SW480 (cell line): Measurements from ENCODE around the gene CFAP298.
"Not testable (repeated sequence)": the region's sequence is repeated elsewhere in the genome, so short reads cannot be mapped to it uniquely, and the experiment has no call there.

Source experiments
- DNase-seq: peaks from one replicate; pipeline ENCODE4 v3.0.0-alpha.2; 2016; ENCODE audit warnings: low spot score

CFAP298 gene, protein sequence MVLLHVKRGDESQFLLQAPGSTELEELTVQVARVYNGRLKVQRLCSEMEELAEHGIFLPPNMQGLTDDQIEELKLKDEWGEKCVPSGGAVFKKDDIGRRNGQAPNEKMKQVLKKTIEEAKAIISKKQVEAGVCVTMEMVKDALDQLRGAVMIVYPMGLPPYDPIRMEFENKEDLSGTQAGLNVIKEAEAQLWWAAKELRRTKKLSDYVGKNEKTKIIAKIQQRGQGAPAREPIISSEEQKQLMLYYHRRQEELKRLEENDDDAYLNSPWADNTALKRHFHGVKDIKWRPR

DNA sequence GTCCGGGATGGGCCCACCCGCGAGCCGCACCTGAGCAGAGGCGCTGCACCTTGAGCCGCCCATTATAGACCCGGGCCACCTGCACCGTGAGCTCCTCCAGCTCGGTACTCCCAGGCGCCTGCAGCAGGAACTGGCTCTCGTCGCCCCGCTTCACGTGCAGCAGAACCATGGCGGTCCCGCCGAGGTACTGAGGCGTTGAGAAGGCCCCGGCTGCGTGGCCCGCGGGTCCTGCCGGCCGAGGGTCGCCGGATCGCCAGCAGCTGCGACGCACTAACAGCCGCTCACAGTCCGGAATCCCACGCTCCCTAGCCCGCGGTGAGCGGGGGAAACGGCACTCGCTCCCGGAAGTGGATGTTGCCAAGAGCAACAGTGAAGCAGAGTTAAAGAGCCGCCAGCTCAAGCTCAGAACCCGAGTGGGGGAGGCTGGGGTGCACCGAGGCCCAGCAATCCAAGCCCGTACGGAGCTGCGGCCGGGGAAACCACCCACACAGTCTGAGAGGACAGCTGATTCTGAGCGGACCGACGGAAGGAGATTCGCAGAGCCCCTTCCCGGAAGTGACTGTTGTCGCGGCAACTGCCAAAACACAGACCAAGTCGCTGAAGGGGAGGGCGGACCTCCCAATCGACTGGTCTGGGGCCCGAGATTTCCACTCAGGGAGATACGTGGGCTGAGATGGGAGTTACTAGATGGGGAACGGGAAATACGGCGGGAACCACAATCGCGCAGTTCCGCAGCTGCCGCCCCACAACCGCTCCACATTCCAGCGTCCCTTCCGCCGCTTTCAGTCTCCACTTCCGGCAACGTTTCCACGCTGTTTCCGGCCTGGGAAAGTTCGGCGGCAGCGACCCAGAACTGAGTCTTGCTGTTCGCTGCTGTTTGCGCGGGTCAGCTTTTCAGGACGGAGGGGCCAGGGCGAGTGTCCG lies at the start of gene CFAP298:
TSS of gene CFAP298 (minus strand) at position 303 of the 924 bp plus-strand sequence. CDS start at position 169, 134 bp downstream.
- DNase-seq = peak; percentile 97

DNA sequence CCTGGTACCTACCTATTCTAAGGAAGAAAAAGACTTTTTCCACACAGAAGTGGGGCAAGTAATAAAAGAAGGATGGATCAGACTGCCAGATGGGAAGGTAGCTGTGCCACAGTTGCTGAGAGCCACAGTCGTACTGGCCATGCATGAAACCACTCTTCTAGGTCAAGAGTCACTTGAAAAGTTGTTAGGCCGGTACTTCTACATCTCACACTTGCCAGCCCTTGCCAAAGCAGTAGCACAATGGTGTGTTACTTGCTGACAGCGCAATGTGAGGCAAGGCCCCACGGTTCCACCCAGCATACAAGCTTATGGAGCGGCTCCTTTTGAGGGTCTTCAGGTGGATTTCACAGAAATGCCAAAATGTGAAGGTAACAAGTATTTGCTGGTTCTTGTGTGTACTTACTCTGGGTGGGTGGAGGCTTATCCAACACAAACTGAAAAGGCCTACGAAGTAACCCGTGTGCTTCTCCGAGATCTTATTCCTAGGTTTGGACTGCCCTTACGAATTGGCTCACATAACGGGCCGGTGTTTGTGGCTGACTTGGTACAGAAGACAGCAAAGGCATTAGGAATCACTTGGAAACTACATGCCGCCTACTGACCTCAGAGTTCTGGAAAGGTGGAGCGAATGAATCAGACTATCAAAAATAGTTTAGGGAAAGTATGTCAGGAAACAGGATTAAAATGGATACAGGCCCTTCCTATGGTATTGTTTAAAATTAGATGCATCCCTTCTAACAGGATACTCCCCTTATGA lies 49.0 kb upstream of the CFAP298 start:
- not testable (repeated sequence) for DNase-seq

DNA sequence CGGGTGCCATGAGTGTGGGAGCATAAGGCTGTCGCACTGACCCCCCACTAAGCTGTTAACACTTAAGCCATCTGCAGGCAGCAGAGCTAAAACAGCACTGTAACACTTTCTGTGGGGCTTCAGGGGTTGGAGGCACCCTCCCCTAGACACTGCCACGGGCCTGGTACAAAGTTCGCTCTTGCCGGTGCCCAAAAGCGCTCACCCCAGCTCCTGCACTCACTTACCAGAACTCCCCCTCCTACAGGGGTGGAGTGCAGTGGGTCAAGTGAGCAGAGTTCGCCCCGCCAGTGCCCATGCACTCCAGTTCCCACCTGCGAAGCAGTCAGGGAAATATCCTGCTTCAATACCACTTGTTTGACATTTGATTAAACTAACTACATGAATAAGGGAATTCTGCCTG lies 46.3 kb upstream of the CFAP298 start:
- DNase-seq = no peak

DNA sequence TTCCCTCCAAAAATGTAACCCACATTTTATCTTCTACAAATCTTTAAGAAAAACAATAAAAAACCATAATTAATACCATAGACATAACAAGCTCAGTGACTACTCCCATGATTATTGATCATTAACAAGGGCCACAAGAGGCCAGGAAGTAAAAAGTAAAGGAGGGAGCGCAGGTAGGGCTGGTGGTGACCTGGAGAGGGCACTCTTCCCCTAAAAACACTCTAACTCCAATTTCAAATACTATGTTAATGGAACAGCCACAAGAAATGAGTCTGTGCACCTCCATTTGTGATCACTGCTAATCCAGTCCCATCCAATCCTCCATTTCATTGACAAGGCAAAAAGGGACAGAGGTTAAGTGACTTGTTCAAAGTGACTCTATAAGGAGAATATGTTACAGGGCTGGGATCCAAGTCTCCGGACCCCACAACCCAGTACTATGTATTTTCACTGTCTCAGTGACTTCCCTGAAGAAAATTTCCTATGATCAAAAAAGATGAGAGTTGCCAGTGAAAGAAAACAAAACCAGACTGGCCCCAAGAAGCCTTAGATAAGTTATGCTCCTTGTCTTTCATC lies 41.2 kb upstream of the CFAP298 start:
- peak; percentile 49 for DNase-seq

DNA sequence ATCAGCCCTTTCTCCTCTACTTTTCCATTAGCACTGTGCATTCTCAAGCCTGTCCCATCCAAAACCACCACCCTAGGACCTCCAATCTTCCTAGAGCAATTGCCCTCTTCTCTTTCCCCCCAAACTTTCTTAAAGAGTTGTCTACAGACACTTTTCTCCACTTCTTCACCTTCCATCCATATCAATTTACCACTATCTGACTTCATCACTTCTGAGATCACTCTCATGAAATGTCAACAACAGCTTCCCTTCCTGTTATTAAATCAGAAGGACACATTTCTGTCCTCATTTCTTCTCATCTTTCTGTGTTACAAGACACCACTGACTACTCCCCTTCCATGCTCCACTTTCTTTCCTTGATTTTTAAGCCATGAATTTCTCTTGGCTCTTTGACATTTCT lies 36.0 kb upstream of the CFAP298 start:
- no peak for DNase-seq

DNA sequence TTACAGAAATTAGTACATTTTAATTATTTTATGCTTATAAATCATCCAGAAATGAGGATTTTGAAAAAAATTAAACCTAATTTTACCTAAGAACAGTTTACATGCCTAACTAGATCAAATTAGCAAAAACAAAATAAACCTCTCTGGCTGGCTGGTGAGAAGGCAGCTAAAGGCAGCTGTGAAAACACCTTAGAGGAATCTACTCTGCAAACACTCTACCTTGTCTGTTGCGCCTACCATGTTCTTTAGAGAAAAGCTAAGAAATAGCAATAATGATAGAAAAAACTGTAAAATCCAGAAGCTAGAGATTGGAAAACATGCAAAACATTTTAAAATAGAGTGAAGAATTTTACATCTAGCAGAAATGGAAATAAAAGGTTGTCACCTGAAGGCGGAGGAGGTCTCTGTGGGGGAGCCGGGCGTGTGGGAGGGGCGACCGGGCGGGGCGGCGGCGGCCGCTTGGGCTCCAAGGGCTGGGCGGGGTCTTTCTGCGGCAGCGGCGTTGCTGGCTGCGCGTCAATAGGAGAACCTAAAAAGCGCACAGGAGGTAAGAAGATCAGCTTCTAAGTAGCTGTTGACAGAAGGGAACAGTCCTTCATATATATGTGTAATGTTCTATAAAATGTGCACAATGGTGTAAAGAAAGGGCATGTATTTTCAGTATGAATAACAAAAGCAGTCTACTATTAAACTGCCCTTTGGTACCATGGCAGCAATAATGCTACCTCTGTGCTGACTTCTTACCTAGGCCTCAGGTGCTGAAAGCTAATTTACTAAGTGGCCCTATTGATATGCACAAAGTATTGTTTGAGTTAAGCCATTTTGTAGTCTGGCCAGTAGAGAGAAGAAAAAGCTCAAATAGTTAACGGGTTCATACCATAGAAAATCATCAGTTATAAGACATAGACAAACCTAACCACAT lies 33.3 kb upstream of the CFAP298 start:
- DNase-seq = no peak

DNA sequence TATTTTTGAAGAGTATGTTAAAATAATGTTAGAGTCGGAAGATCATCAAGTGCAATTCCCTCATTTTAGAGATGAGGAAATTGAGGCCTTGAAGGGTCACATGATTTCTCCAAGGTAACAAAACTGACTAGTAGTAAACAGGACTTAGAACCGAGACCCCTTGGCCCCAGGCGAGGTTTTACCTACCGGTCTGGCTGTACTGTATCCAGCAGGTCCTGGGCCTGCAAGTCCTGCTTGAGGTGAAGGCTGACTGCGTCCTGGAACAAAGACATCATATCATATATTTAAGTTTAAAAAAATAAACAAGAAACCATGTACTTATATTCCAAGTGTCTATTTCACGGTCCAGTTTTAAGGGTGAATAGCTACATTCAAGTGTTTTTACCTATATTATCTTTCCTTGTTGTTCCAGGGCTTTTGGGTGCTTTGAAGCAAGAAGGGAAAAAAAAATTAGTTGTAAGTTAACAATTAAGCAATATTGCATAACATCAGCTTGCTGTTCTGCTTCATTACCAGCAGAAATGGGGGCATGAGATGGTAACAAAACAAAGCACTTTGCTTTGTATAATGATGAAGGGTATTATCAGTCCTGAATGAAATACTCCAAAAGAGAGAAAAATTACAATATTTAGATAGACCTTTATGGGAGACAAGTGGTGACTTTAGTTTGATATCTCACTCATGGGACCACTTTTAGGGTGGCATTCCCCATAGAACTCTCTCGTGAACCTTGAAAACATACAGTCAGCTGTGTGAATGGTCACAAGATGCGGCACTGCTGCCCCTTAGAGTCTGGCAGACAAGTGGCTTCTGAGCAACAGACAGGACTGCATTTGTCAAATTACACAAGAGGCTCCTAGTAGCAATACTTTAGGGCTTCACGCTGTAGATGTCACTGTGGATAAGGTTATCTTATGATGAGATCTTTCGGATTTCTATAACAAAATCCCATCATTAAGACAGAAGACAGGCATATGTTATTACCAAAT lies 29.8 kb upstream of the CFAP298 start:
- DNase-seq = no peak

DNA sequence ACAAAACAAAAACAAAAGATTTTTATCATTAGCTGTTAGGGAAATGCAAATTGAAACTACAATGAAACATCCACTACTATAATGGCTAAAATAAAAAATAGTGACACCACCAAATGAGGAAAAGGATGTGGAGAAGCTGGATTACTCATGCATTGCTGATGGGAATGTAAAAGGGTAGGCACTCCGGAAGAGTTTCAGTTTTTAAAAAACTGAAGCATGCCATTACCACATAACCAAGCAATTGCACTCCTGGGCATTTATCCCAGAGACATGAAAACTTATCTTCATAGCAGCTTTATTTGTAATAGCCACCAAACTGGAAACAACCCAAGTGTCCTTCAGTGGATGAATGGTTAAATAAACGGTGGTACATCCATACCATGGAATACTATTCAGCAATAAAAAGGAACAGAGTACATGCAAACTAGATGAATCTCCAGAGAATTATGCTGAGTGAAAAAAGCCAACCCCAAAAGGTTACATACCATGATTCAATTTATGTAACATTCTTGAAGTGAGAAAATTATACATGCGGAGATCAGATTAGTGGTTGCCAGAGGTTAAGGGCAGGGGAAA lies 14.5 kb upstream of the CFAP298 start:
- no peak for DNase-seq

DNA sequence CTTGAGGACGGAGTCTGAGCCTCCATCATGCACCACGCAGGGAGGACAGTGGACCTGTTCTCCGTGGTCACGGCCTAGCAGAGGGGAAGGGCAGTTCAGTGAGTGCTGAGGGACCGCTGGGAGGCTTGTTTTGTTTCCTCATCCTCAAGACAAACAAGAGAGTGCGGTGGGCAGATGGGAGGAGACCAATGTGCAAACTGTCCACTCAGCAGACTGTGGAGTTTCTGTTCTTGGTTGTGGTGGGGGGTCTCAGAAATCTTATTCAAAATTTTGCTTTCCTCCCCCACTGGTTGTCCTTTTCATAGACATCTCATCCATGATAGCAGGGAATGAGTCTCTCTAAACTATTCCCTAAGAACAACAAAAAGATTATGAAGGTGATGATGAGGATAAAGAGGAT lies 6.0 kb upstream of the CFAP298 start:
- not testable (repeated sequence) for DNase-seq

DNA sequence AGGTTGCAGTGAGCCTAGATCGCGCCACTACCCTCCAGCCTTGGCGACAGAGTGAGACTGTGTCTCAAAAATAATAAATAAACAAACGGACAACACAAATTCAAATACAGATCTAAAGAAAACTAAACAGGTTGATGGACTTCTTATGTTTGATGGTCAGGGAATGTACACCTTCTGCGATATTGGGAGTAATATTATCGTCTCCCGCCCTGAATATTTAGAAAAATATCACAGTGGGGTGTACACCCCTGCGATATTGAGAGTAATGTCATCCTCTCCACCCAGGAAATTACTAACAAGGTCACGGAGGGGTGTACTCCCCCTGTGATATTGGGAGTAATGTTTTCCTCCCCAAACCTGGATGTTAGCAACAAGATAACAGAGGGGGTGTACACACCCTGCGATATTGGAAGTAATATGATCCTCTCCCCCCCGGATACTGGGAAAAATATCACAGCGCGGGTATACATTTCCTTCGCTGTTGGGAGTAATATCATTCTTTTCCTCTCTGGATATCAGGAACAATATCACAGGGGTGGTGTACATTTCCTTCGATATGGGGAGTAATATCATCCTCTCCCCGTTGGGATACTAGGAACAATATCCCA lies 1.4 kb upstream of the CFAP298 start:
- no peak for DNase-seq

DNA sequence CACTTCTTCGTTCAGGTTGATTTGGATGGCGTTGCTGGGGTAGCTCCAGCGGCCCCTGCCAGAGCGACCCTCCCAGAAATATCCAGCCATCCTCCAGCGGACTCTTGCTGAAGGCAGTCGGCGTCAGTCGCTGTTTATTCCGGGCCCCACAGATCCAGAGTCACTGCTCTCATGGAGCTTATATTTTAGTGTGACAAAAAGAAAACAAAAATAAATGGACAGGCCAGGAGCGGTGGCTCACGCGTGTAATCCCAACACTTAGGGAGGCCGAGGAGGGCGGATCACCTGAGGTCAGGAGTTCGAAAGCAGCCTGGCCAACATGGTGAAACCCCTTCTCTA lies 791 bp upstream of the CFAP298 start:
- no peak for DNase-seq

DNA sequence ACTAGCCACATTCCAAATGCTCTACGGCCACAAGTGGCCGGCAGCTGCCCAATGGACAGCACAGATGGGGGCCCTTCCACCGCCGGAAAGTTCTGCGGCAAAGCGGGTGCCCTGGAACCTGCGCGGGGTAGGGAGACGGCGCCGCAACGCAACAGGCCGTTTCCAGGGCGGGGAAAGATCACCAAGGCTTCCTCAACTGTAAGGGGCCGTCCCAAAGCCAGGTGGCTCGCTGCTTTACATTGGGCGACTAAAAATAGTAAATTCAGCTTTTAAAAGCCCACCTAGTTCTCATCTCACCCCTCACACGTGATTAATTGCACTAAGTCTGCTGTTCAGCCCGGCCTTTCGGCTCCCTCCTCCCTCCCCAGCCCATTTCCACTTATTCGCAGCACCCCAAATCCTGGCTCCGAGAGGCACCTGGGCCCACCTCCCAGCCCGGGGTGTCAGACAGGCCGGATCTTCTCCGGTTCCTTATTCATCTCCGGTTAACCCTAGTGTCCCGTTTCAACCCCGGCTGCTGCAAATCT lies 643 bp downstream of the CFAP298 start:
- DNase-seq = peak; percentile 41

DNA sequence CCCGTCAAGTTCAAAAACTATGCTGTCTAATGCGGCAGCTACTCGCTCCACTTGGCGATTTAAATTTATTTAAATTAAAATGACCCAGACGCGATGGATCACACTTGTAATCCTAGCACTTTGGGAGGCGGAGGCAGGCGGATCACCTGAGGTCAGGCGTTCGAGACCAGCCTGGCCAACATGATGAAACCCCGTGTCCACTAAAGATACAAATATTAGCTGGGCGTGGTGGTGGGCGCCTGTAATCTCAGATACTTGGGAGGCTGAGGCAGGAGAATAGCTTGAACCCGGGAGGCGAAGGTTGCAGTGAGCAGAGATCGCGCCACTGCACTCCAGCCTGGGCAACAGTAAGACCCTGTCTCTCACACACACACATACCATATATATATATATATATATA lies 1.2 kb downstream of the CFAP298 start:
- DNase-seq = not testable (repeated sequence)

DNA sequence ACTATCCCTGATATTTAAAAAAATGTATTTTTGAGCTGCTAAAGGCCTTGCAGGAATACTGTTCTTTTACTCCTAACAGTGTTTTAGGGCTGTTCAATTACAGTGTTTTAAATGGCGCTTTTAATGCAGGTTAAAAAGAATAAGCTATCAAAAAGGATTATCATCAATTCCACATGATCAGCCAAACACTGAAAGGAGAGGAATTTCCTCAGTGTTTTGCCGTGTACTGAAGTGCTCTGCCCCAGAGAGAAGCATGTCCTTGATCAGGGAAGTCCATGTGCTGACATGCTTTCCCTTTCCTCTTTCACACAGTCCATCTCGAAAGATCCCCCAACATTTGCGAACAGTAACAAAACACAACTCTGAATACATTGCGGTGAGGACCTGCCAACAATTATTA lies 3.3 kb downstream of the CFAP298 start:
- no peak for DNase-seq

DNA sequence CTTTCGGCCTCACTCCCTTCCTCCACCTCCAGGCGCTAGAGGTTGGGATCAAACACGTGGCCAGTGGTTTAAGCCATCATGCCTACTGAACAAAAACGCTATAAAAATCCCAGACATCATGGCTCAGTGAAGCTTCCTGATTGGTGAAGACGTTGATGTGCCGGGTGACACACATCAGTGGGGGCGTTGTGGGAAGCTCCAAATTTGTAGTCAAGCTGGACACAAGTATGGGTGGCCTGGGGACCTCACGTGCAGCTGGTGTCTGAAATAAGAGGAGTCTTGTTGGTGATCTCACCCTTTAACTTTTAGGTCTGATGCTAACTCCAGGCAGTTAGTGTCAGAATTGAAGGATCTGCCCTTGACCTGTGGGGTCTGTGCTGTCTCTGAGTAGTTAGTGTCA lies 6.7 kb downstream of the CFAP298 start:
- no peak for DNase-seq

DNA sequence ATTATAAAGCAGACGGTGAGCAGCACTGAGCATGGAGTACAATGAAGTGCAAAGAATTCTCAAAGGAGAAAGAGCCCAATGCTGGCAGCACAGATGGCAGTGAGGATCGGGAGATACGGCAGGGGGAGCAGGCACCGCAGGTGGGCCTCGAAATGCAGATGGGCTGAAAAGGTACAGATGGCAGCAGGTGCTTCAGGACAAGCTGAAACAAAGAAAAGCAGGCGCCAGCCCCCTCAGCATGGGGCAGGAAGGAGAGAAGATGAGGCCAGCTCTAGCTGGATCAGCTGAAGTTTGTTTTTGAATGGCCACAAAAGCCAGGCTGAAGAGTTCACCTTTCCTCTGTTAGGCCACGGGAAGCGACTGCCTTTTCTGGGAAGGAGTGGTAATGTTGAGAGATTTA lies 7.7 kb downstream of the CFAP298 start:
- DNase-seq = no peak

DNA sequence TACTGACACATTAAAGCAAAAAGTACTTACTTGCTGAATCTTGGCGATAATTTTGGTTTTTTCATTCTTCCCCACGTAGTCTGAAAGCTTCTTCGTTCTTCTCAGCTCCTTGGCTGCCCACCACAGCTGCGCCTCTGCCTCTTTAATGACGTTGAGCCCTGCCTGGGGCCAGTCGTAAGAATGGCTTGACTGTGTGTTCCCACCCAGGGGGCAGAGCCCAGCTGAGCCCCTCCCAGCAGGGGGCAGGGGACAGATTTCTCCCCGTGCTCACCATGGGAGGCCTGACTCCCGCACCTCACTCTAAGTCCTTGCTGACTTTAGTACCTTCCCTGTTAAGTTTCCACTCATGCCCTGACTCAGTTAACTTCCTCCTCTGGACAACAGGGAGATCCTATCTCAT lies 9.0 kb downstream of the CFAP298 start:
- DNase-seq = no peak

DNA sequence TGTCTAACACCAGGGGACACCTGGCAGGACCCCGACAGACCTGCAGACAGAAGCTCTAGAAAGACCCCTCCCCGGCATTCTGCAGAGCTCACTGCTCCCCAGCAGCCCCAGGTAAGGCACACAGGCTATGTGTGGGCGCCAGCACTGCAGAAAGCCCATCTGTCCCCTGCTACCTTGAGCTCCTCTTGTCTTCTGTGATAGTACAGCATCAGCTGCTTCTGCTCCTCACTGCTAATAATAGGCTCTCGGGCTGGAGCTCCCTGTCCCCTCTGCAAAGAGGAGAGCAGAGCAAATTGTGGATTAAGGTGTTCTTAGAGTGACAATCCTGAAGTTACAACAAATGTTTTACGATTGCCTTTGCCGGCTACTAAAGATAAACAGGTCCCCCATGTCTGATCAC lies 10.1 kb downstream of the CFAP298 start:
- DNase-seq = no peak

DNA sequence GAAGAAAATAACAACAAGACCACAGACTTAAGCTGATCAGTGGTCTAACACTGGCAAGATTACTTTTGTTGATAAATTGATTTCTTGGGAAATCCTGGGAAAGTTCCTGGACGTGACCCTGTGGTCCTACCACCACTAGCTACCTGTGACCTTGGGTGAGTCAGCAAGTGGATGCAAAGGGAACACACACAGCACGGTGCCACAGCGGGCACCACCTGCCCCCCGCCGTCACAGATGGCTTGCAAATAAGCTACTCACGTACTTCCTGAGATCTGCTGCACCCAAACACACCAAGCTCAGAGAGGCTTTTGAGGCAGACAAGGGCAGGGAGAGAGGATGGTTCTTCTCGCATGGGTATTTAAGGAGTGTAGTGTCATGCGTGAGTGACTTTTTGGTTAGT lies 12.7 kb downstream of the CFAP298 start:
- DNase-seq = peak; percentile 87
